Fibroblast of lung (primary cell): ENCODE results near the gene BRME1. TPM values are rescaled to one million over a fixed set of nuclear protein-coding genes. Genes with fewer than 3 reads are reported as not detected.

Experiments used
- DNase-seq, 2 donors: peaks; one replicate each; pipeline versions ENCODE4 v3.0.0 to v3.0.0-alpha.2; 2010; ENCODE audit warnings: low read depth in 2 of 2
- H2AFZ ChIP-seq: 2 replicates; pipeline ENCODE4 v1.5.1; 2012; ENCODE audit warnings: low read length, control low read depth, inconsistent platforms
- H3K27ac ChIP-seq: 2 replicates; pipeline ENCODE4 v1.5.1; 2011; ENCODE audit warnings: low read length, control low read depth; ENCODE audit not compliant: insufficient read depth
- H3K27me3 ChIP-seq: 2 replicates; pipeline ENCODE4 v1.5.1; 2011; ENCODE audit warnings: mild to moderate bottlenecking, low read length; ENCODE audit not compliant: control insufficient read depth, insufficient read depth
- H3K36me3 ChIP-seq: 2 replicates; pipeline ENCODE4 v1.5.1; 2011; ENCODE audit warnings: low read length; ENCODE audit not compliant: control insufficient read depth, insufficient read depth
- H3K4me1 ChIP-seq: 2 replicates; pipeline ENCODE4 v1.5.1; 2011; ENCODE audit warnings: low read length; ENCODE audit not compliant: control insufficient read depth, insufficient read depth; ENCODE audit errors: extremely low read depth
- H3K4me2 ChIP-seq: 2 replicates; pipeline ENCODE4 v1.5.1; 2011; ENCODE audit warnings: low read length, control low read depth; ENCODE audit not compliant: insufficient read depth; ENCODE audit errors: extremely low read depth
- H3K4me3 ChIP-seq, 4 experiments: fragments of 200-600 bp in 1 of 4; sonication (generic) in 1 of 4; replicated peaks in 1 of 4; 2 replicates each; pipeline ENCODE4 v1.5.1; 2011 to 2016; ENCODE audit warnings: low read length in 4 of 4, low read depth in 3 of 4, mild to moderate bottlenecking in 3 of 4, control low read depth in 2 of 4, inconsistent platforms in 1 of 4, mixed read lengths in 1 of 4; ENCODE audit not compliant: insufficient read depth in 1 of 4; ENCODE audit errors: control extremely low read depth in 1 of 4
- H3K79me2 ChIP-seq: 2 replicates; pipeline ENCODE4 v1.5.1; 2012; ENCODE audit warnings: mild to moderate bottlenecking, low read length, inconsistent platforms; ENCODE audit not compliant: control insufficient read depth, insufficient read depth
- H3K9ac ChIP-seq: 2 replicates; pipeline ENCODE4 v1.5.1; 2011; ENCODE audit warnings: mild to moderate bottlenecking, low read length, control low read depth; ENCODE audit not compliant: insufficient read depth
- H3K9me3 ChIP-seq: 2 replicates; pipeline ENCODE4 v1.5.1; 2012; ENCODE audit warnings: low read depth, low read length; ENCODE audit not compliant: control insufficient read depth, insufficient read depth
- H4K20me1 ChIP-seq: 2 replicates; pipeline ENCODE4 v1.5.1; 2011; ENCODE audit warnings: low read length; ENCODE audit not compliant: control insufficient read depth, insufficient read depth; ENCODE audit errors: extremely low read depth
- CTCF ChIP-seq, 2 donors: IDR thresholded peaks in 1 of 2; conservative IDR thresholded peaks in 1 of 2; 1 replicate in 1 of 2; 2 replicates in 1 of 2; pipeline ENCODE4 v1.5.1; 2011 to 2012; ENCODE audit warnings: low read length in 2 of 2, control low read depth in 1 of 2, inconsistent platforms in 1 of 2, low read depth in 1 of 2, mild to moderate bottlenecking in 1 of 2
- EZH2 ChIP-seq: IDR thresholded peaks from 2 replicates; pipeline ENCODE4 v1.5.1; 2012; ENCODE audit warnings: low read length, control low read depth, mild to moderate bottlenecking; ENCODE audit errors: missing control alignments
- polyA plus RNA-seq, 2 donors: library from polyadenylated mRNA; depleted of rRNA in 1 of 2; stranded (reverse) in 1 of 2; unstranded in 1 of 2; fragments of >200 nt; gene quantifications; 2 replicates each; pipeline ENCODE4 v1.2.1, GENCODE V29; 2011 to 2012; ENCODE audit warnings: missing spikeins in 1 of 2
- total RNA-seq: library from RNA; depleted of rRNA; stranded (reverse); fragments of >200 nt; gene quantifications from 2 replicates; pipeline ENCODE4 v1.2.1, GENCODE V29; 2014

Gene BRME1
- total and polyA plus RNA-seq, 2 donors (not counting 1 experiment from before 2014, with no cell fraction given) = 0.23 to 0.83 TPM

- Histone ChIP-seq H3K27ac (no peak overlapping the region), H3K4me2 (peak overlapping the region; percentile 64), H3K9me3 (no peaks in the 10 kb centered on the region), H3K4me3 (peak overlapping the region in 2 of 4 experiments; percentile 38 to 66), H3K27me3 (no peaks in the 10 kb centered on the region), H3K4me1 (peaks cover 10% of the 10 kb centered on the region), H3K9ac (no peak overlapping the region), H3K79me2 (no peaks in the 10 kb centered on the region), H4K20me1 (no peaks in the 10 kb centered on the region), H2AFZ (no peak overlapping the region), H3K36me3 (no peaks in the 10 kb centered on the region)
- TF ChIP-seq EZH2 (no peak), CTCF (conservative IDR thresholded peaks at IDR 0.05 in 1 of 2, IDR thresholded peaks at IDR 0.05 in 1 of 2; ENCODE audit: low read depth in 1 of 2, low read length in 2 of 2) (no peak)
- no peak for DNase-seq
Observed at GRCh38 chr19:13864667-13865570, 41.0 kb downstream of the BRME1 start.

GRCh38 chr19:13864046-13864666 is 41.8 kb downstream of the BRME1 start:
- H3K4me3 ChIP-seq = no peak overlapping the region
- H3K27me3 ChIP-seq = no peaks in the 10 kb centered on the region
- H3K36me3 ChIP-seq = no peaks in the 10 kb centered on the region
- H3K9me3 ChIP-seq = no peaks in the 10 kb centered on the region
- no peak for TF ChIP-seq CTCF (conservative IDR thresholded peaks at IDR 0.05 in 1 of 2, IDR thresholded peaks at IDR 0.05 in 1 of 2; ENCODE audit: low read depth in 1 of 2, low read length in 2 of 2)
- peak; percentile 71 for TF ChIP-seq EZH2
- no peak for DNase-seq
- no peak overlapping the region for H2AFZ ChIP-seq
- no peak overlapping the region for H3K27ac ChIP-seq
- peaks cover 10% of the 10 kb centered on the region for H3K4me1 ChIP-seq
- H3K9ac ChIP-seq = no peak overlapping the region
- no peaks in the 10 kb centered on the region for H3K79me2 ChIP-seq
- H4K20me1 ChIP-seq = no peaks in the 10 kb centered on the region
- no peak overlapping the region for H3K4me2 ChIP-seq
